Measurements from ENCODE around the gene ASGR2.

The ASGR2 gene

DNA sequence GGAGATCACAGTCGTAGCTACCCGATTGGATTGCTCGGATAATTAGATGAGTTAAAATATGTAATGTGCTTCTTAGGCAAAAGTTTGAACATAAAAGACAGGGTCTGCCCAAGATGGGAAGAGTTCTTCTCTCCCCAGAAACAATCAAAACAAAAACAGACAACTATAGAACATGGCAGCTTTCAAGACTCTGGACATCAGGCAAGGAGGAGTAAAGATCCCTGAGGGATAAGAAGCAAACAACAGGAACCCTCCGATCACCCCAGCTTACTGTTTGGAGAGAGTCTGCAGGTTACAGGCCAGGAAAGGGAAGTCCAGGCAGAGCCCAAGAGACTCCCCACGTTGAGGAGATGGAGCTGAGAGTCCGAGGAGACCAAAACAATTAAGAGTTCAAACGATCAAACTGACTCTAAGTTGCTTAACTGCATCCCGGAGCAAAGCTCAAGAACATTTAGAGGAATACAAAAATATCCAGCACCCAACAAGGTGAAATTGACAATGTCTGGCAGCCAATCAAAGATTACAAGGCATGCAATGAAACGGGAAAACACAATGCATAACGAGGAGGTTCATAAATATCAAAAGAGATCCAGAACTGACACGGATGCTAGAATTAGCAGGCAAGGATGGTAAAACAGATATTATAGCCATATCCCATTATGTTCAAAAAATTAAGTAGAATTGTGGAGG lies 3.9 kb downstream of the ASGR2 start:
- no peak for DNase-seq
- Histone ChIP-seq H3K36me3 (replicated peaks; ENCODE audit: insufficient read depth, low read length) (no peaks in the 10 kb centered on the region), H2AFZ (ENCODE audit: low read length) (no peak overlapping the region), H3K4me3 (ENCODE audit: low read length) (no peak overlapping the region), H3K4me2 (ENCODE audit: low read depth, low read length) (no peak overlapping the region), H3K27me3 (replicated peaks; ENCODE audit: insufficient read depth, low read length) (peaks cover 70% of the 10 kb centered on the region), H3F3A (ENCODE audit: insufficient read depth, low read length) (no peaks in the 10 kb centered on the region), H3K79me2 (ENCODE audit: low read length) (no peaks in the 10 kb centered on the region), H4K20me1 (ENCODE audit: insufficient read depth, low read length) (no peaks in the 10 kb centered on the region), H3K9me2 (replicated peaks; ENCODE audit: insufficient read depth, low read length) (no peaks in the 10 kb centered on the region), H3K9me3 (replicated peaks; ENCODE audit: insufficient read depth, low read length) (no peaks in the 10 kb centered on the region), H3K4me1 (ENCODE audit: low read length) (no peaks in the 10 kb centered on the region), H3K27ac (ENCODE audit: low read length) (no peak overlapping the region), H3K9ac (ENCODE audit: low read length) (no peak overlapping the region)
- TF ChIP-seq EZH2phosphoT487 (IDR thresholded peaks at IDR 0.05; ENCODE audit: low read length) (no peak), EZH2 (optimal IDR thresholded peaks at IDR 0.05; ENCODE audit: low read depth, low read length) (no peak)
- TF ChIP-seq, protein P1, sequence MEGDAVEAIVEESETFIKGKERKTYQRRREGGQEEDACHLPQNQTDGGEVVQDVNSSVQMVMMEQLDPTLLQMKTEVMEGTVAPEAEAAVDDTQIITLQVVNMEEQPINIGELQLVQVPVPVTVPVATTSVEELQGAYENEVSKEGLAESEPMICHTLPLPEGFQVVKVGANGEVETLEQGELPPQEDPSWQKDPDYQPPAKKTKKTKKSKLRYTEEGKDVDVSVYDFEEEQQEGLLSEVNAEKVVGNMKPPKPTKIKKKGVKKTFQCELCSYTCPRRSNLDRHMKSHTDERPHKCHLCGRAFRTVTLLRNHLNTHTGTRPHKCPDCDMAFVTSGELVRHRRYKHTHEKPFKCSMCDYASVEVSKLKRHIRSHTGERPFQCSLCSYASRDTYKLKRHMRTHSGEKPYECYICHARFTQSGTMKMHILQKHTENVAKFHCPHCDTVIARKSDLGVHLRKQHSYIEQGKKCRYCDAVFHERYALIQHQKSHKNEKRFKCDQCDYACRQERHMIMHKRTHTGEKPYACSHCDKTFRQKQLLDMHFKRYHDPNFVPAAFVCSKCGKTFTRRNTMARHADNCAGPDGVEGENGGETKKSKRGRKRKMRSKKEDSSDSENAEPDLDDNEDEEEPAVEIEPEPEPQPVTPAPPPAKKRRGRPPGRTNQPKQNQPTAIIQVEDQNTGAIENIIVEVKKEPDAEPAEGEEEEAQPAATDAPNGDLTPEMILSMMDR (IDR thresholded peaks at IDR 0.05; ENCODE audit: low read length), result no peak

DNA sequence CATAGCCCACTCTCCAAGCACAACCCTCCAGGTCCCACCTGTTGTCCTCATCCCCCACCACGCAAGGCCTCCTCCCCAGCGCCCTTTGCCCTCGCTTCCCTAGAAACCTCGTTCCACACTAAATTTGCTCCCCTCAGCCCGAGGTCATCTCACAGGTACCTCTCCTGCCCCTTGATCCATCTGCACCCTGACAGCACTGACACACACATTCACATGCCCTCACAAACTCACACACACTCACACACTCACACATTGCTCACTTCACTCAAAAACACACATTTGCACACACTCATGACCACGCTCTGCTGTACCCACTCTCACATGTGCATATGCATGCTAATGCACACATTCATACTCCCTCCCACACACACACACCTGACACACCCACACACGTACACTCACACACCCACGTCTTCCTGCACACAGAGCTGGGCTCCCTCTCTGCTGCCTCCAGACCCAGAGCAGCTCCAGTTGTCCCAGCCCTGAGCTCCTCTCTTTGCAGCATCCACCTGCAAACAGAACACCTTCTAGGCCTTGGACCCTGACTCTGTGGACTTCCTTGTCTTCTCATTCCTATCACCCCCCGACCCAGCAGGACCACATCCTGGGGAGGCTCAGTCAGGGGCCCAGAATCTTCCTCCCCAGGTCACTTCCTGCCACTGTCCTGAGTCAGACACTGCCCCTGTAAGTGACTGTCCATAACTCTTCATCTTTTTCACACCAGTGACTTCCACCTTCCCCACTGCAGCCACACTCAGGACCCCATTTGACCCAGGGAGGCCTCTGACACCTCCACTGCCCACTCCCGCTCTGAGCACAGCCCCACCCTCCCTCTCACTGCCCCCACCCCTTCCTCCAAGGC lies 4.9 kb downstream of the ASGR2 start:
- H4K20me1 ChIP-seq (ENCODE audit: insufficient read depth, low read length), result no peaks in the 10 kb centered on the region
- H3K79me2 ChIP-seq (ENCODE audit: low read length), result no peaks in the 10 kb centered on the region
- no peak overlapping the region for H3K27ac ChIP-seq (ENCODE audit: low read length)
- no peaks in the 10 kb centered on the region for H3F3A ChIP-seq (ENCODE audit: insufficient read depth, low read length)
- H3K4me3 ChIP-seq (ENCODE audit: low read length), result no peak overlapping the region
- no peaks in the 10 kb centered on the region for H3K9me2 ChIP-seq (replicated peaks; ENCODE audit: insufficient read depth, low read length)
- H3K4me2 ChIP-seq (ENCODE audit: low read depth, low read length), result no peak overlapping the region
- H2AFZ ChIP-seq (ENCODE audit: low read length), result no peak overlapping the region
- H3K27me3 ChIP-seq (replicated peaks; ENCODE audit: insufficient read depth, low read length), result peaks cover 77% of the 10 kb centered on the region
- H3K9ac ChIP-seq (ENCODE audit: low read length), result no peak overlapping the region
- H3K9me3 ChIP-seq (replicated peaks; ENCODE audit: insufficient read depth, low read length), result no peaks in the 10 kb centered on the region
- no peaks in the 10 kb centered on the region for H3K4me1 ChIP-seq (ENCODE audit: low read length)
- H3K36me3 ChIP-seq (replicated peaks; ENCODE audit: insufficient read depth, low read length), result no peaks in the 10 kb centered on the region
- DNase-seq, result no peak
- no peak for TF ChIP-seq EZH2phosphoT487 (IDR thresholded peaks at IDR 0.05; ENCODE audit: low read length)
- TF ChIP-seq, protein P1 (IDR thresholded peaks at IDR 0.05; ENCODE audit: low read length), result no peak
- no peak for TF ChIP-seq EZH2 (optimal IDR thresholded peaks at IDR 0.05; ENCODE audit: low read depth, low read length)

DNA sequence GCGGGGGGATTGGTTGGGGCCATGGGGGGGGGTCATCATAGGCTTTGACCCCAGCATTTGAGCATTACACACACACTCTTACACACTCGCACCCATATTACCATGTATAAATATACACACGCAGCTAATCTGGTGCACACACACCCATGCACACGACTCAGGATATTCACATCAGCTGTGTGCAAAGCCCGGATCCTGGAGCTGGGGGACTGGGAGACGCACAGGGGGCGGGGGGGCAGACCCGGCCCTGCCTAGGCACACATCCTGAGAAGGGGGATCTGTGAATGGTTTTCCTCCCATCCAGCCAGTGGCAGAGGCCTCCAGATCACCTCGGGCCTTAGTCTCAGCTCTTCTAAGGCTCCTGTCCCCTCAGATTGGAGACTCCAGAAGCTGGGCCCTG lies 5.6 kb downstream of the ASGR2 start:
- H3K36me3 ChIP-seq (replicated peaks; ENCODE audit: insufficient read depth, low read length), result no peaks in the 10 kb centered on the region
- no peak overlapping the region for H3K9ac ChIP-seq (ENCODE audit: low read length)
- no peaks in the 10 kb centered on the region for H3K4me1 ChIP-seq (ENCODE audit: low read length)
- no peaks in the 10 kb centered on the region for H3K9me2 ChIP-seq (replicated peaks; ENCODE audit: insufficient read depth, low read length)
- no peaks in the 10 kb centered on the region for H4K20me1 ChIP-seq (ENCODE audit: insufficient read depth, low read length)
- no peak overlapping the region for H3K27ac ChIP-seq (ENCODE audit: low read length)
- no peak overlapping the region for H3K4me3 ChIP-seq (ENCODE audit: low read length)
- H3K4me2 ChIP-seq (ENCODE audit: low read depth, low read length), result no peak overlapping the region
- H3K79me2 ChIP-seq (ENCODE audit: low read length), result no peaks in the 10 kb centered on the region
- DNase-seq, result no peak
- peaks cover 84% of the 10 kb centered on the region for H3K27me3 ChIP-seq (replicated peaks; ENCODE audit: insufficient read depth, low read length)
- no peaks in the 10 kb centered on the region for H3F3A ChIP-seq (ENCODE audit: insufficient read depth, low read length)
- no peak for TF ChIP-seq EZH2 (optimal IDR thresholded peaks at IDR 0.05; ENCODE audit: low read depth, low read length)
- TF ChIP-seq, protein P1 (IDR thresholded peaks at IDR 0.05; ENCODE audit: low read length), result no peak
- no peak for TF ChIP-seq EZH2phosphoT487 (IDR thresholded peaks at IDR 0.05; ENCODE audit: low read length)
- no peaks in the 10 kb centered on the region for H3K9me3 ChIP-seq (replicated peaks; ENCODE audit: insufficient read depth, low read length)
- H2AFZ ChIP-seq (ENCODE audit: low read length), result no peak overlapping the region

Measured in MM.1S (cell line).